Stimulated activated CD4-positive, alpha-beta T cell treated with anti-CD3 and anti-CD28 coated beads, TNF-alpha, amount 100 ng/mL, for 24 hours (primary cell): Measurements from ENCODE around the gene PCDHGC5.

Experiments used
- DNase-seq, 3 experiments: peaks; one replicate each; pipeline ENCODE4 v3.0.0-alpha.2; 2020; ENCODE audit warnings: low read depth in 3 of 3

PCDHGC5 gene

GRCh38 chr5:141512911-141513626 lies 24.2 kb downstream of the PCDHGC5 start:
- peak in 1 of 3 experiments; percentile 28 for DNase-seq

GRCh38 chr5:141513627-141514329 lies 24.9 kb downstream of the PCDHGC5 start:
- peak; percentile 43 to 73 (median 55) for DNase-seq

DNA sequence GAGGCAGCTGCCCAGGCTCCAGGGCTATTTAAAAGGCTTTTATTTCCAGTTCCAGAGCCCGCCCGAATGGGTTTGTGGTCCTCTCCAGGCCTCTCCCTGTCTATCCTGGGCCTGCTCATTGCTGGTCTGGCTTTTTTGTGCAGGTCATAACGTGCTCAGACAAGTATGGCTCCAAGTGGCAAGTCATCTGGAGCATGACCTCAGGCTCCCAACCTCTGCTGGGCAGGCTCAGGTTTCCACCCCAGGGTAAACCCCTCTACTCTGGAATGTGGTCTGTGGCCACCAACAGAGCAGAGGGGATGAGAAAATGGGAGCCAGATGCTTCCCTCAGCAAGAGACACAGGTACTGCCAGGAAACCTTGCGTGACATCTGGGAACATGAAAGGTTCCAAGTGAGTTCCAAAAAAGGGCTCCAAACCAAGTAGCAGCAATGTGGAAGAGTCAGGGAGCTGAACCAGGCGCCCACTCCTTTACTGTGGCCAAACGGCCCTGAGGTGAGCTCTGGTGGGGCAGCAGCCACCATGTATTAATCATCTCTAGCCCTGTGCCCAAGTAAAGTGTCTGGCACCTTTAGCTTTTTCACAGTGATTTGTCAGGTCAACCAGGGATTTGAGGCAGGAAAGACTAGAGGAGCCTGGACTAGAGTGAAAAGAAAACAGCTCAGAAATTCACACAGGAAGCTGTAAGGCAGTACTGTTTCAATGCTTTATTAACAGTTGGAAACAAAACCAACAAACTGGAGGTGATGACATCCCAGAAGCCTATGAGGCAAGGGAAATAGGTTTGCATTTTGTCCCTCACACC lies 25.7 kb downstream of the PCDHGC5 start:
- no peak for DNase-seq

- DNase-seq, result no peak
These were observed 26.3 kb downstream of the PCDHGC5 start for GRCh38 chr5:141515141-141515540.

DNA sequence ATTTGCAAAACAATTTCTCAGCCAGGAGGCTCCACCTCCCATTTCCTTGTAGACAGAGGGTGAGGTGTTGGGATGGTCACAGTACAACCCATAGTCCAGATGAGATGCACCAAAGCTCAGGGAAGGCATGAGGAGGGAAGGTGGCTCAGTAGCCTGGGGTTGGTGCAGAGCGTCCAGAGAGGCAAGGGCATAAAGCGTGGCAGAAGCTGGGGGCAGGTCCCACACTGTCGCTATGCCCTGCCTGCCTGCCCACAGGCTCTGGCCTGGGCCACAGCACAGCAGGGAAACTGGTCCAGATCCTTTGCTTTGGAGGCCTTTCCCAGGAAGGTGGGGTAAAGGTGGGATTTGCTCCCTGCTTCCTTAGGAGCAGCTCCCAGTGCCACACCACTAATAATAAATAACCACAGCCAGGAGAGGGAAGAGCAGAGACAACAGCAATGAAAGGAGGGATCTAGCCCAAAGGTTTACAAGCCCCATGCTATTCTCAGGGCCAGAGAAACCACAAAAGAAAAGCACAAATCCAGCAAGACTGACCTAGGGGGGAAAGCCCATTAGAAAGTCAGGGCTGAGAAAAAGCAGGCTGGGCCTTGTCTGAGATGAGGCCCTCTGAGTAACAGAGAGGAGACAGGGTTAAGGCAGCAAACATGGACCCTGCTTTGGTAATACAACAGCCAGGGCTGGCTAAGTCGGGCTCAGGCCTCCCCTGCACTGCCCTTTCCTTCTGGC lies 27.2 kb downstream of the PCDHGC5 start:
- no peak for DNase-seq

DNA sequence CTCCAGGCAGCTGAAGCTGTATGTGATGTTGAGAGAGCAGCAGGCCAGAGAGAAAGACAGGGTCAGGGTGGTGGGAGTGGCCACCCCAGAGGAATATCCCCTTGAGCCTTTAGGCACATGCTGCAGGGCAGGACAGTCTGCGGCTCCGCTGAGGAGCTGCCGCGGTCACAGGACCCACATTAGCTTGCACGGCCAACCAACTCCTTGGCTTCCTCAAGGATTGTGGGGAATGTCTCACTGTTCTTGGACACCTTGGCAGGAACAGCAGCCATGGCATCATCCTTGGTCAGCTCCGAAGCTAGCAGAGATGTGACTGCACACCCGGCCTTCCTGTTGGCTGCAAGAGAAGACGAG lies 27.8 kb downstream of the PCDHGC5 start:
- DNase-seq, result no peak

DNA sequence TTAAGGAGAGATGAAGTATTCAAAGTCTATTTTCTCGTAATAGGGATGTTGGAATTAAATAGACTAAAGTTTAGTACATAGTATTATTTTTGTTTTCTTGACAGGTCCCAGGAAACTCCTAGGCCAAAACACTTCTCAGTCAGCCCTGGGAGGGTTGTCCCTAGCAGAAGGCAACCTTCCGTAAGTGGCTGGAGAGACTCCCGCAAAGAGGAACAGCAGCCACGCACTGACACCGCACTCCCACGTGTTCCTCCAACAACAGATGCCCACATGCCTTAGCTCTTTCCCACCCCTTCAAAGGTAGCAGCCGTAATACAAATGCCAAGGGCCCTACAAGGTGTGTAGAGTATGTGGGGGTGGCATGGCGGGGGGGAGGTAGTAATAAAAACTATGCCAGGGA lies 28.4 kb downstream of the PCDHGC5 start:
- DNase-seq, result no peak

GRCh38 chr5:141517880-141518617 lies 29.2 kb downstream of the PCDHGC5 start:
- no peak for DNase-seq

- no peak for DNase-seq
These were observed 29.7 kb downstream of the PCDHGC5 start for GRCh38 chr5:141518618-141519015.

DNA sequence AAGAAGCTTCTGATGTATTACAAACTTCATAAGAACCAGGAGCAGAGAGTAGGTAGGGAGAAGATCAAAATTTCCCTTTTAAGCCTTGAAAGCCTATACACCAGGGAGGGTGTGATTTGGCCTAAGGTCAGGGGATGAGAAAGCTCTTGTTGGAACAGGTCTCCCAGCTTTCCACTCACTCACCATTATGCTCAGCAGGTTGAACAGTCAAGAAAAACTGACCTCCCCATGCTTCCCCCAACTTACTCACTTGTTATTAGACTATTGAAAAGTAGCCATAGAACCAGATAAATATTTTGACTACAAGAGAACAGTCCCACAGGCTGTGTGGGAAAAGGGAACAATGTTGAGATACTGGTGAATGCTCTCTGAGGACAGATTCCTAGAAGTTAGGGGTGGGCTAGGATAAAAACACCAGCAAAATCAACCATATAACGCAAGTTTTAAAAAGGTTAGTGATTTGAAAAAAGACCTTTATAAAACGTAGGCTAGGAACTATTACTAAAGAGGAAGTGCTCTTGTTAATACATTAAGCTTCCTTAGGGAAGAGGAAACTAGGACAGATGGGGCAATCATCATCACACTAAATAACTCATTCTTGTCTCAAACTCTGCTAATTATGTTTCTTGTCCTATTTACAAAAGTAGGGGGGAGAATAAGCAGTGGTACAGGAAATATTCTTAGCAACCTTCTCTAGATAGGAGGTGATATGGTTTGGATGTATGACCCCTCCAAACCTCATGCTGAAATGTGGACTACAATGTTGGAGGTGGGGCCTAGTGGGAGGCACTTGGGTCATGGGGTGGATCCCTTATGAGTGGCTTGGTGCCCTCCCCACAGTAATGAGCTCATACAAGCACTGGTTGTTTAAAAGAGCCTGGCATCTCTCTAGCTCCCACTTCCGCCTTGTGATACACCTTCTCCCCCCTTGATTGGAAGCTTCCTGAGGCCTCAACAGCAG lies 31.0 kb downstream of the PCDHGC5 start:
- no peak for DNase-seq

- no peak for DNase-seq
These were observed 32.4 kb downstream of the PCDHGC5 start for GRCh38 chr5:141521244-141521781.

DNA sequence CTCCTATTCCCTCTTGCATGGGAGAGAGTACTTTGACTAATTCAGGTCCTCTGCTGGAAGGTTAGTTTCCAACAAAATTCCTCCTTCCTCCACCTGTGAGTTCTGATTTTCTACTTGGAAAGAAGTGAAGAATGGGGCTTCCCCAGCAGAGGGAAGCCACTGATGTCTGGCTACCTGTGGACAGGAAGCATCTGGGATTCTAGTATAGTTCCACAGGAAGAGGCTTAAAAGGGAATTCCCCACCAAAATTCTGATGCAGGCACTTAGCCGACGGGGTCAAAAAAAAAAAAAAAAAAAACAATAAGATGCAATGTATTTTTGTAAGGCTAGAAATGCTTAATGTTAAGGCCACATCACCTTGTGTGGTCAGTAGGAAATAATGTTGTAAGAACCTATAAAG lies 33.4 kb downstream of the PCDHGC5 start:
- no peak for DNase-seq

- no peak for DNase-seq
These were observed 35.1 kb downstream of the PCDHGC5 start for GRCh38 chr5:141523991-141524390.

GRCh38 chr5:141524604-141525597 lies 36.0 kb downstream of the PCDHGC5 start:
- DNase-seq, result peak in 1 of 3 experiments; percentile 29

- DNase-seq, result no peak
These were observed 36.8 kb downstream of the PCDHGC5 start for GRCh38 chr5:141525653-141526052.

DNA sequence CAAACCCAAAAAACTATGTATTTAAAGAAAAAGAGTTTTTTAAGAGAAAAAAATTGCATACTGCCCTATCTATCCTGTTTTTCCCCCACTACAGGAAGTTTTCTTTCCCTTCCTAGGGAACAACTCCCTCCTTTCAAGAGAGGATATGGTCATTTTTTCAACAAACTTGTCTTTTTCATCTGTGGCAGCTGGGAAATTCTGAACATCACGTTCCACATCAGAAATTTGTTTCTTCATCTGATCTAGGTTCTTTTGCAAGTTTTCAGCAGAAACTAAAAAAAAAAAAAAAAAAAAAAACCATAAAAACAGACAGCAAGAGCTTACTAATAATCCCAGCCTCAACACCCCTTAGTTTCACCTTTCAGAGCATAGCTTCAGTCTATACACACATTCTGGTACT lies 38.5 kb downstream of the PCDHGC5 start:
- no peak for DNase-seq

DNA sequence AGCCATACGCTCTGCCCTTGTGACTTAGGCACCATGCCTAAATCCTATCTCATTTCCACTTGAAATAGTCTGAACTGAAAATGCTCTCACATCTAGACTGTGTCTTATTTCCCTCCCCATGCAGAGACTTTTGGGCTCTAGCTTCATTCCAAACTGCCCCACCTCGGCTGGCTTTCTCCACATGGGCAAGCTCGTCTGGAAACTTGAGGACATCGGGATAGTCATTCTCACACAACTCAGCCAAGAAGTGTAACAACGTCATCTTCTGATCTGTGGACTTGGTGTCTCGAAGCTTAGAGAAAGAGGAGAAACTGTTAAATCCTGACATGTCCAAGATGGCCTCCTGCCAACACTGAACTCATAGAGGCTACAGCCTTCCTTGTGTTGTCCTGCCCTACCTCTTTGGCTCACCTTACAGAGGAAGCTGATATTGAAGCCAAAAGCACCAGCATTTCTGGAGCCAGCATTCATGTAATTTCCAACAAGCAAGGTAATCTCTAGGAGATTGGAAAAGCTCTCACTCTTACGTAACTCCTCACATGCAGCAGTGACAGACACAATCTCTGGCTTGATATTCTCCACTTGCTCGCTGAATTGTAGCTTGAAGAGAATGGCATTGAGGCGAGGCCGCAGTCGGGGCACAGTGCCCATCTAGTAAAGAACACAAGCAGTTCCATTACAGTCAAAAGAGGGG lies 39.6 kb downstream of the PCDHGC5 start:
- no peak for DNase-seq

GRCh38 chr5:141529002-141529401 lies 40.1 kb downstream of the PCDHGC5 start:
- DNase-seq, result no peak
